Uterus (tissue), 2 donors: Measurements from ENCODE around the gene NISCH.

ENCODE experiments used
- CTCF ChIP-seq, 4 experiments: fragments of 200-600 bp in 2 of 4; fragments of 450-650 bp in 2 of 4; sonication (generic) in 2 of 4; IDR thresholded peaks; one replicate each; pipeline ENCODE4 v1.5.1; 2016 to 2019; ENCODE audit warnings: antibody characterized with exemption in 4 of 4, mild to moderate bottlenecking in 2 of 4, moderate library complexity in 1 of 4
- POLR2A ChIP-seq, 2 donors: fragments of 450-650 bp; IDR thresholded peaks; one replicate each; pipeline ENCODE4 v1.6.1; 2016; ENCODE audit warnings: antibody characterized with exemption in 2 of 2, mild to moderate bottlenecking in 1 of 2, moderate library complexity in 1 of 2

DNA sequence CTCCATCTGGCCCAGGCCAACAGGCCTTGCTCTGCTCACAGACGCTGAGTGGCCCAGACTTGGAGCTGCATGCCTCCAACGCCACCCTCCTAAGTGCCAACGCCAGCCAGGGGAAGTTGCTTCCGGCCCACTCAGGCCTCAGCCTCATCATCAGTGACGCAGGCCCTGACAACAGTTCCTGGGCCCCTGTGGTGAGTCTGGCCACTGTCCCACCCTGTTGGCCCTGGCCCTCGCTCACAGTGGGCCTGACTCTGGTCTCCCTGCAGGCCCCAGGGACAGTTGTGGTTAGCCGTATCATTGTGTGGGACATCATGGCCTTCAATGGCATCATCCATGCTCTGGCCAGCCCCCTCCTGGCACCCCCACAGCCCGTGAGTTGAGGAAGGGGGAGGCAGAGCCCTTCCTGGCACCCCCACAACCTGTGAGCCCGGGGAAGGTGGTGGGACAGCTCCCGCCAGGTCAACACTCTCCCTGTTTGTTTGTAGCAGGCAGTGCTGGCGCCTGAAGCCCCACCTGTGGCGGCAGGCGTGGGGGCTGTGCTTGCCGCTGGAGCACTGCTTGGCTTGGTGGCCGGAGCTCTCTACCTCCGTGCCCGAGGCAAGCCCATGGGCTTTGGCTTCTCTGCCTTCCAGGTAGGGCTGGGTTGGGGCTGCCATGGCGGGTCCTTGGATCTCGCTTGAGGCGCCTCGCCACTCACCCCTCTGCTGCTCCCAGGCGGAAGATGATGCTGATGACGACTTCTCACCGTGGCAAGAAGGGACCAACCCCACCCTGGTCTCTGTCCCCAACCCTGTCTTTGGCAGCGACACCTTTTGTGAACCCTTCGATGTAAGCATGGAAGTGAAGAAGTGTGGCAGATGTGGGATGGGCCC, 68.2 kb downstream of the NISCH start:
- no peak for TF ChIP-seq CTCF (IDR thresholded peaks at IDR 0.05)
- no peak for TF ChIP-seq POLR2A (IDR thresholded peaks at IDR 0.05)
